Tibial nerve (tissue), 4 donors: Measurements from ENCODE around the gene ZNF93. TPM values are rescaled to one million over a fixed set of nuclear protein-coding genes. Genes with fewer than 3 reads are reported as not detected.
"Not testable (repeated sequence)": the region's sequence is repeated elsewhere in the genome, so short reads cannot be mapped to it uniquely, and the experiment has no call there.

ENCODE experiments used
- DNase-seq, 2 donors: peaks; one replicate each; pipeline ENCODE4 v3.0.0-alpha.2; 2019; ENCODE audit warnings: low spot score in 2 of 2
- H3K27ac ChIP-seq, 4 donors: fragments of 200-600 bp; sonication (generic) in 3 of 4; one replicate each; pipeline ENCODE4 v1.5.1; 2017 to 2019; ENCODE audit warnings: mild to moderate bottlenecking in 1 of 4
- H3K27me3 ChIP-seq, 2 donors: fragments of 200-600 bp; sonication (generic) in 1 of 2; one replicate each; pipeline versions ENCODE4 v1.5.1 to v1.6.0; 2017 to 2019
- H3K36me3 ChIP-seq, 3 donors: fragments of 200-600 bp; sonication (generic); one replicate each; pipeline ENCODE4 v1.5.1; 2018 to 2019
- H3K4me1 ChIP-seq, 4 donors: fragments of 200-600 bp; sonication (generic) in 3 of 4; one replicate each; pipeline ENCODE4 v1.5.1; 2017 to 2019
- H3K4me3 ChIP-seq, 4 donors: fragments of 200-600 bp; sonication (generic) in 3 of 4; one replicate each; pipeline ENCODE4 v1.5.1; 2017 to 2019; ENCODE audit warnings: mild to moderate bottlenecking in 1 of 4, moderate library complexity in 1 of 4
- H3K9me3 ChIP-seq, 4 donors: fragments of 200-600 bp; sonication (generic) in 3 of 4; one replicate each; pipeline ENCODE4 v1.5.1; 2017 to 2019
- CTCF ChIP-seq, 5 experiments: fragments of 200-600 bp in 3 of 5; fragments of 450-650 bp in 2 of 5; sonication (generic) in 3 of 5; IDR thresholded peaks; one replicate each; pipeline ENCODE4 v1.5.1; 2016 to 2019; ENCODE audit warnings: antibody characterized with exemption in 5 of 5, mild to moderate bottlenecking in 3 of 5, moderate library complexity in 2 of 5
- EP300 ChIP-seq, 2 donors: sonication (generic); formaldehyde crosslinking; IDR thresholded peaks; one replicate each; pipeline ENCODE4 v1.6.1; 2017; ENCODE audit warnings: antibody characterized with exemption in 2 of 2, mild to moderate bottlenecking in 1 of 2
- POLR2A ChIP-seq, 2 donors: fragments of 450-650 bp; IDR thresholded peaks; one replicate each; pipeline ENCODE4 v1.6.1; 2017; ENCODE audit warnings: antibody characterized with exemption in 2 of 2, mild to moderate bottlenecking in 2 of 2, moderate library complexity in 2 of 2
- WGBS, 2 donors: methylation state at CpG; one replicate each; pipeline ENCODE4 v1.1.5; 2018; 5-methylcytosine and 5-hydroxymethylcytosine counted together
- total RNA-seq, 4 donors: library from RNA; depleted of rRNA; stranded (reverse); fragments of >200 nt; gene quantifications; one replicate each; pipeline ENCODE4 v1.1.0, GENCODE V29; 2016

The ZNF93 gene
- total RNA-seq, 4 donors from 2014 or later = 1.5 to 5.4 (median 4.0) TPM

- WGBS, 2 donors = 92 to 97% methylated on average over 3 of the region's 3 CpGs
- Histone ChIP-seq H3K36me3 (no peaks in the 10 kb centered on the region), H3K9me3 (peaks cover 0 to 8% (median under 1%) of the 10 kb centered on the region in 4 donors), H3K4me3 (no peak overlapping the region), H3K27me3 (no peaks in the 10 kb centered on the region), H3K27ac (no peak overlapping the region), H3K4me1 (no peaks in the 10 kb centered on the region)
- TF ChIP-seq POLR2A (IDR thresholded peaks at IDR 0.05) (no peak), CTCF (IDR thresholded peaks at IDR 0.05) (no peak), EP300 (IDR thresholded peaks at IDR 0.05) (no peak)
- no peak for DNase-seq
Measured at GRCh38 chr19:19944583-19944880, 43.8 kb downstream of the ZNF93 start.

GRCh38 chr19:19946226-19946625, 45.5 kb downstream of the ZNF93 start:
- no peak for DNase-seq
- Histone ChIP-seq H3K9me3 (no peaks in the 10 kb centered on the region), H3K27me3 (no peaks in the 10 kb centered on the region), H3K27ac (no peak overlapping the region), H3K36me3 (no peaks in the 10 kb centered on the region), H3K4me1 (no peaks in the 10 kb centered on the region), H3K4me3 (no peak overlapping the region)
- TF ChIP-seq POLR2A (IDR thresholded peaks at IDR 0.05) (no peak), CTCF (IDR thresholded peaks at IDR 0.05) (no peak), EP300 (IDR thresholded peaks at IDR 0.05) (no peak)
- WGBS, 2 donors = 82 to 88% methylated on average over 4 of the region's 4 CpGs

- H3K4me1 ChIP-seq = no peaks in the 10 kb centered on the region
- no peaks in the 10 kb centered on the region for H3K27me3 ChIP-seq
- TF ChIP-seq EP300 (IDR thresholded peaks at IDR 0.05) (no peak), POLR2A (IDR thresholded peaks at IDR 0.05) (no peak), CTCF (IDR thresholded peaks at IDR 0.05) (no peak)
Measured at GRCh38 chr19:19948800-19949199, 48.1 kb downstream of the ZNF93 start.

GRCh38 chr19:19955208-19955607, 54.5 kb downstream of the ZNF93 start:
- Histone ChIP-seq H3K4me3 (no peak overlapping the region), H3K36me3 (no peaks in the 10 kb centered on the region), H3K27me3 (no peaks in the 10 kb centered on the region), H3K27ac (no peak overlapping the region), H3K4me1 (no peaks in the 10 kb centered on the region), H3K9me3 (no peaks in the 10 kb centered on the region)
- WGBS, 2 donors = 91 to 93% methylated on average over 9 of the region's 9 CpGs
- TF ChIP-seq EP300 (IDR thresholded peaks at IDR 0.05) (no peak), POLR2A (IDR thresholded peaks at IDR 0.05) (no peak), CTCF (IDR thresholded peaks at IDR 0.05) (no peak)
- no peak for DNase-seq

More at GRCh38 chr19:19948800-19949199, 48.1 kb downstream of the ZNF93 start:
- Histone ChIP-seq H3K27ac (no peak overlapping the region), H3K4me3 (no peak overlapping the region), H3K36me3 (no peaks in the 10 kb centered on the region), H3K9me3 (no peaks in the 10 kb centered on the region)
- 94% methylated on average over 5 of the region's 5 CpGs for WGBS, 2 donors
- DNase-seq = no peak

- no peaks in the 10 kb centered on the region for H3K9me3 ChIP-seq
- H3K4me1 ChIP-seq = no peaks in the 10 kb centered on the region
- H3K4me3 ChIP-seq = no peak overlapping the region
- TF ChIP-seq POLR2A (IDR thresholded peaks at IDR 0.05) (no peak), CTCF (IDR thresholded peaks at IDR 0.05) (no peak), EP300 (IDR thresholded peaks at IDR 0.05) (no peak)
- no peaks in the 10 kb centered on the region for H3K36me3 ChIP-seq
- DNase-seq = no peak
- 41 to 42% methylated on average over 14 to 15 of the region's 15 CpGs for WGBS, 2 donors
- H3K27ac ChIP-seq = no peak overlapping the region
- H3K27me3 ChIP-seq = no peaks in the 10 kb centered on the region
Measured at GRCh38 chr19:19956434-19957075, 55.8 kb downstream of the ZNF93 start.

- DNase-seq, H3K4me3 ChIP-seq, H3K9me3 ChIP-seq, H3K36me3 ChIP-seq, H3K27me3 ChIP-seq, H3K27ac ChIP-seq, H3K4me1 ChIP-seq: not testable (repeated sequence)
- WGBS, 2 donors = 68 to 70% methylated on average over 8 of the region's 8 CpGs
Measured at GRCh38 chr19:19957766-19958165, 57.0 kb downstream of the ZNF93 start.
